OCI-LY1 (cell line): ENCODE data around the gene TMEM151A.

Source experiments
- CTCF ChIP-seq: fragments of 200-600 bp; sonication (generic), shearing (Covaris generic); IDR thresholded peaks from 2 replicates; pipeline ENCODE4 v1.5.1; 2017; ENCODE audit warnings: mild to moderate bottlenecking, antibody characterized with exemption, low read length, moderate library complexity, mixed read lengths
- EZH2 ChIP-seq: fragments of 200-600 bp; sonication (generic), shearing (Covaris generic); IDR thresholded peaks from 2 replicates; pipeline ENCODE4 v1.8.0; 2017; ENCODE audit warnings: borderline replicate concordance, mixed run types, mild to moderate bottlenecking, antibody characterized with exemption, low read length, moderate library complexity, mixed read lengths

- TF ChIP-seq CTCF (no peak), EZH2 (no peak)
Measured at GRCh38 chr11:66309475-66309874, 17.8 kb downstream of the TMEM151A start.
